Measurements from ENCODE around the gene SCAMP3.
"Not testable (repeated sequence)": the region's sequence is repeated elsewhere in the genome, so short reads cannot be mapped to it uniquely, and the experiment has no call there.

SCAMP3 gene

GRCh38 chr1:155254228-155254713, 7.9 kb downstream of the SCAMP3 start:
- DNase-seq, result no peak

DNA sequence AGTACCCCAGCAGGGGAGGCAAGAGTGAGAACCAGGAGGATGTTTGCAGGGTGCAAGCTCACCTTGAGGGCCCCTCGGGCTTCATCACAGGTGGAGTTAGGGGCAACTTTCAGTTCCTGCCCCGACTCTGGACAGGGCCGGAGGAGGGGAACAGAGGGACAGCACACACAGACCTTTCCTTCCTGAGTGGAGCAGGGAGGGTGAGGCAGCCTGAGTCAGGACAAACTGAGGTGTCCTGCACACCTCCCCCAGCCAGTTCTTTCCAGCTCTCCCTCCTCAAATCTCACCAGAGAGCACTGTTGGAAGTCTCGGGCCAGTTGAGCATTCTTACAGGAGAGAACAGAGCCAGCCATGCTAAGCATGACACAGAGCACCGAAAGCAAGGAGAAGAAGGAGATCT, 8.4 kb downstream of the SCAMP3 start:
- no peak for DNase-seq

- no peak for DNase-seq
Observed at GRCh38 chr1:155253208-155253607, 9.0 kb downstream of the SCAMP3 start.

GRCh38 chr1:155251566-155251965, 10.6 kb downstream of the SCAMP3 start:
- no peak for DNase-seq

DNA sequence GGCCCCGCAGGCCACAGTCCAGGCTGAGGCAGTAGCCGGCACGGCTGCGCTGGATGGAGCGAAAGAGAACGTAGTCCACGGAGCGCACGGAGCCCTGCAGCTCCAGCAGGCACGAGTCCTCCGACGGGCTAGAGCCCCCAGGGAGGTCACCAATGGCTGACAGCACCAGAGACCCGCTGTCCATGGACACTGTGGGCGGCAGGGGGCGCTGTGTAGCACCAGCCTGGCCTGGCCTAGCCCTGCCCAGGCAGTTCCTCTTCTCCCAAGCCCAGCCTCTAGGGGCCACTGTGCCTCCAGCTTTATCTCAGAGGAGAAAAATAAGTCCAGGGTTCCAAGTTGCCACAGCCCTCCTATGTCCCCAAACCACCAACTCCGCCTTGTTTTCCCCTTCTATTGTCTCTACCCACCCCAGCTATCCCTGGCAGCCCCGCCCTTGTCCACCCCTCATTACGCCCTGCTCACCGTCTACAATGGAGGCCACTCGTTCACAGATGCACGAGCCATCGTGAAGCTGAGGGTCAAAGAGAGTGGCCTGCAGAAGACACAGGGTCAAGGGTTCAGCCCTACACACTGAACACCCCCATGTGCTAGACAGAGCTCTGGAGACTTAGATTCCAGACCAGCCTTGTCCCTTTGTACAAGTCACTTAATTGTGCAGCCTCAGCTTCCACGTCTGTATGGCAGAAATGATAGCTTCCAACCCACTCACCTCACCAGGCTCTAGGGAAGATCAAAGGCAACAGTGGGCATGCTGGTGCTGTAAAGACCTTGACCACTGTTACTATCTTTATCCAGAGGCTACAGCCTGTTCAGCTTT, 11.3 kb downstream of the SCAMP3 start:
- peak; percentile 95 for DNase-seq

DNA sequence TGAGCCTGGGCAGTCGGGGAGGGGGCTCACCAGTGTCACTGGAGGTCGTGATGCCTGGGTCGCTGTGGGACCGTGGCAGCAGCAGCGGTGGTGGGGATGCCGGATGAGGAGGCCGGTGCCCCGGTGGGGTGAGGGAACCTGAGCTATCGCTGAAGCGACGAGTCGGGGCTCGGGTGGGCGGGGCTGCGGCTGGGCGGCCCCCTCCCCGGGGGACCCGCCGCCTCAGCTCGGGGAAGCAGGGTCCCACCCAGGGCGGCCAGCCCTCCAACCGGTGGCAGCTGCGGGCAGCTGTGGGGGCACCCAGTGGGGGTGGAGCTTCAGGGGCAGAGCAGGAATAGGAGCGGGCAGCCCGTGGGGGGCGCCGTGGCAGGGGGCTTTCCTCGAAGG, 11.9 kb downstream of the SCAMP3 start:
- no peak for DNase-seq

- DNase-seq, result no peak
Observed at GRCh38 chr1:155247667-155248553, 14.2 kb downstream of the SCAMP3 start.

- DNase-seq, result not testable (repeated sequence)
Observed at GRCh38 chr1:155246796-155247195, 15.4 kb downstream of the SCAMP3 start.

DNA sequence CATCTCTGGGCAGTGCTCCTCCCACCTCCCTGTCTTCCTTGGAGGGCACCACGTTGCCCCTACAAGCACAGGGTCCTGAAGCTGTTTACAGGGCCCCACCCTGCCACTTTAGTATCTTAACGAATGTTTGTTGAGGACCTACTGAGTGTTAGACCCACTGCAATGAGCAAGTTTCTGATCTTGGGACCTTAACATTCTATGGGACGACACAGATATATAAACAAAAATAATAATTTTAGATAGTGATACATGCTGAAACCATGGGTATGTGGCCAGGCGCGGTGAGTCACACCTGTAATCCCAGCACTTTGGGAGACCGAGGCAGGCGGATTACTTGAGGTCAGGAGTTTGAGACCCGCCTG, 17.0 kb downstream of the SCAMP3 start:
- no peak for DNase-seq

DNA sequence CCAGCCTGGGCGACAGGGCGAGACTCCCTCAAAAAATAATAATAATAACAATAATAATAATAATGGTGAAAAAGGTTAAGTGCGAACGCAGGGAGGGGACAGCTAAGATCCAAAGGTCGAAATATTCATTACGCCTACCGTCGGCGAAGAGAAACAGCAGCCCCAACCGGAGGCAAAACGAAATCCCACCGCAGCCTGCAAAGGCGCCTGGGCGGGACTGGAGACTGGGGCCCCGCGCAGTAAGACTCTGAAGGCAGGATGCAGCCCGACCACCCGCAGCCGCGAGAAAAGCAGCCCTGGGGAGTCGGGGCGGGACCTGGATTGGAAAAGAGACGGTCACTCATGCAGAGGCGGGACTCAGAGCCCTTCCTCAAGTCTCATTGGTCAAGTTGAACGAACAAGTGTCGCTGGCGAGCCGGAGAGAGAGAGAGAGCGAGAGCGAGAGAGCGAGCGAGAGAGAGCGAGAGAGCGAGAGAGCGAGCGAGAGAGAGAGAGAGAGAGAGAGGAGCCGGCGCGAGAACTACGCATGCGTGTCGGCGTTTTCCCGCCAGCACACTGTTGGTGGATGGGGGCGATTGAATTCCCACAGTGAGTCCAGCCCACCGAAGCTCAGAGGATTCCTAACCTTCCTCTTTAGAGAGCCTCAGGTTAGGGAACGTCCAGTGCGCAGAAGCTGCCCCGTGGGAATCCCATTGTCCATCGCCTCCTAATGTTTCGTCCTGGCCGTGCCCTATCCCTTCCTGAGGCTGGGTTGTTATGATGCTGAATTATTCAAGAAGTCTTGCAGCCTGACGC, 17.6 kb downstream of the SCAMP3 start:
- peak; percentile 98 for DNase-seq

DNA sequence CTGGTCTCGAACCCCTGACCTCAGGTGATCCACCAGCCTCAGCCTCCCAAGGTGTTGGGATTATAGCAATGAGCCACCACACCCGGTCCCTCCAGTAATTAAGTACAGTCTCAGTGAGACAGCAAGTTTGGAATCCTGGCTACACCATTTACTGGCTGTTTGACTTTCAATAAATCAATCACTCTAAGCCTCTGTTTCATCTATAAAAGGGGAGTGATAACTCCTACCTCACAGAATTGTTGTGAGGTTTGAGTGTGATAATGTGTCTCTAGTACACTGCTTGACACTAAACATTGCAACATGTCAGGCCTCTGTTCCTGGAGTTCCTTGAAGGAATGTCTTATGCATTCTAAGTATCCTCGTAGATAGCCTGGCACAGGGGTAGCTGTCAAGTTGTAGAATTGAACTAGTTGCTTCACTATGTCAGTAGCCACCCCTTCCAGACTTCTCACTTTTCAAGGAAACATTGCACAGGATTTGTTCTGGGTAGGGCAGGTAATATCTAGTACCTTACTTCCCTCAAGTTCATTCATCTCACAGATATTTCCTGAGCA, 19.3 kb downstream of the SCAMP3 start:
- DNase-seq, result no peak

- peak; percentile 23 for DNase-seq
Observed at GRCh38 chr1:155241841-155242264, 20.3 kb downstream of the SCAMP3 start.

DNA sequence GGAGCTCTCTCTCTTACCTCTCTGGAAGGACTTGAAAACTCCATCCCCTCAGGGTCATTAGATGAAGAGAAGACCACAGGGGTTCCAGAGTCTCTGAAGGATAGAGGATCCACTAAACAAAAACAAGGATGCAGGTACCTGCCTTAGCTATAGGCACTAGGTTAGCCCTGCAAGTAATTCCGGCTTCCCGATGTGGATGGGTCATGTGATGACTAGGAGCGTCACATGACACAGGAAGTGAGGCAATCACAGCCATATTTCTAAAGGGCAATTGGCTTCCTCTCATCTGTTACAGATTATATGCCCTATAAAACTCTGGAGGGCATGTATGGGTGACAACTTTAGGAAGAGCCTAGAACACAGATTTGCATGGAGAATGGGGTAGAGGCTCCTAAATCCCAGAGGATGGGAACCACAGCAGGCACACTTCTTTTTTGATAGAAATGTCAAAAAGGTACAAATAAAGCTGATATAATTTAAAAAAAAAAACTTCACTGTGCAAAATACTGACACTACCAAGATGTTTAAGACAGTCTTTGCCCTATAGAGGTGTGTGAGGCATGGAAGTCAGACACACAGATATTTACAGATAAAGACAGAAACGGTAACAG, 21.0 kb downstream of the SCAMP3 start:
- peak; percentile 83 for DNase-seq

- DNase-seq, result no peak
Observed at GRCh38 chr1:155236451-155236850, 25.7 kb downstream of the SCAMP3 start.

DNA sequence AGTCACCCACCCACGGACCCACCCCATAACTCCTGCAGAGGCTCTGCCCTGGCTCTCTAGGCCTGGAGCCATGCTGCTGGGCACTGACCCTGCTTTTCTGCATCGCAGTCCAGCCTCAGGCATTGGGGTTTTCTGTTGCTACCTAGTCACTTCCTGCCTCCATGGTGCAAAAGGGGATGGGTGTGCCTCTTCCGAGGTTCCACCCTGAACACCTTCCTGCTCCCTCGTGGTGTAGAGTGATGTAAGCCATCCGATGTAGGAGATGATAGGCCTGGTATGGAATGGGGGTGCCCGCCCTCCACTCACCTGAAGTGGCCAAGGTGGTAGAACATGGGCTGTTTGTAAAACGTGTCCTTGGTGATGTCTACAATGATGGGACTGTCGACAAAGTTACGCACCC, 26.8 kb downstream of the SCAMP3 start:
- peak; percentile 44 for DNase-seq

GRCh38 chr1:155233502-155233901, 28.7 kb downstream of the SCAMP3 start:
- DNase-seq, result not testable (repeated sequence)

DNA sequence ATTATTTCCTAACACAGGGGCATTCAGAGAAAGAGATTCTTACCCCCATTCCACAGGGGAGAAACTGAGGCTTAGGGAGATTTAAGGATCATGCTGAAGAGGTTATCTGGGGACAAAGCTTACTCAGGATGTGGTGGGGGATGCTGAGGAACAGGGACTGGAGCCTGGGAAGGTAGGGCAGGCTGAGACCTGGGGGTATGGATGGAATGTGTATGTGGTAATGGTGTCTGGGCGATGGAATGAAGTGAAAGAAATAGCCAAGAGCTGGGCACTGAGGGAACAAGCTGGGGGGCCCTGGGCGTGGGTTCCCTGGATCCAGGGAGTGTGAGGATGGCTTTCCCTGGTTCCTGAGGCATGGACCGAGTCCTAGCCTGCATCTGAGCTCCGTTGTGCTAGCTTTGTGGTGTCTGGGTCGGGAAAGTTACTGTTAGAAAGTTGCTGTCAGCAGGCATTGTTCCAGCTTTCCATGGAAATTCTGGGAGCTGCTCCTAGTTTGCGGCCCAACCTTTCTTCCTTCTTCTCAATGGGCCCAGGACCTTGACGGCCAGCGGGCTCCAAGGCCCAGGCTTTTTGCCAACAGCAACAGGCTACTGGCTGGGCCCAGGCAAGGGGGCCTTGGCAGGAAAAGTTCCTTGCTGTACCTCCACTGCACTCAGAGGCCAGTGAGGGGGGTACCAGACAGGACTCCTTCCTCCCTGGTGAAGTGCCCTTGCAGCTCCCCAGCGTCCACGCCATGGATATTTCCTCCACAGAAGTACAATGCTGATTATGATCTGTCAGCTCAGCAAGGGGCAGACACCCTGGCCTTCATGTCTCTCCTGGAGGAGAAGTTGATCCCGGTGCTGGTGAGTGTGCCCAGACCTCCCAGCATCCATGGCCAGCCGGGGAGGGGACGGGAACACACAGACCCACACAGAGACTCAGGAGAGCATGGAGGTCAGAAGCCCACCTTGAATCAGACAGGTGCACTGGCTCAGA, 29.9 kb downstream of the SCAMP3 start:
- not testable (repeated sequence) for DNase-seq

GRCh38 chr1:155231302-155231701, 30.9 kb downstream of the SCAMP3 start:
- DNase-seq, result not testable (repeated sequence)

- DNase-seq, result no peak
Observed at GRCh38 chr1:155228096-155228427, 34.1 kb downstream of the SCAMP3 start.

DNA sequence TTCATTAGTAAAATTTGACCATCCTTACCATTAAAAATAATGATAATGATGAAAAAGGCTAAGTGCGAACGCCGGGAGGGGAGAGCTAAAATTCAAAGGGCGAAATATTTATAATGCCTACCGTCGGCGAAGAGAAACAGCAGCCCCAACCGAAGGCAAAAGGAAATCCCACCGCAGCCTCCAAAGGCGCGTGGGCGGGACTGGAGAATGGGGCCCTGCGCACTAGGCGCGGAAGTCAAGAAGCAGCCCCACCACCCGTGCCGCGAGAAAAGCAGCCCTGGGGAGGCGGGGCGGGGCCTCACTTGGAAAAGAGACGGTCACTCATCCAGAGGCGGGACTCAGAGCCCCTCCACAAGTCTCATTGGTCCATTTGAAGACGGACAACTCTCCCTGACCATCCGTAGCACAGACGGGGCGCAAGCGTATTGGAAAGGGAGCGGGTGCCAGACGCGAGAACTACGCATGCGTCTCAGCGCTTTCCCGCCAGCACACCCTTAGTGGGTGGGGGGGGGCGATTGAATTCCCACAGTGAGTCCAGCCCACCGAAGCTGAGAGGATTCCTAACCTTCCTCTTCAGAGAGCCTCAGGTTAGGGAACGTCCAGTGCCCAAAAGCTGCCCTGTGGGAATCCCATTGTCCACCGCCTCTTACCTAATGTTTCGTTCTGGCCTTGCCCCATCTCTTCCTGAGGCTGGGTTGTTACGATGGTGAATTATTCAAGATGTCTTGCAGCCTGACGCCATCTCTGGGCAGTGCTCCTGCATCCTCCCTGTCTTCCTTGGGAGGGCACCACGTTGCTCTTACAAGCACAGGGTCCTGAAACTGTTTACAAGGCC, 34.7 kb downstream of the SCAMP3 start:
- peak; percentile 100 for DNase-seq
